Measurements from ENCODE around the gene ARHGEF10L.

The ARHGEF10L gene

DNA sequence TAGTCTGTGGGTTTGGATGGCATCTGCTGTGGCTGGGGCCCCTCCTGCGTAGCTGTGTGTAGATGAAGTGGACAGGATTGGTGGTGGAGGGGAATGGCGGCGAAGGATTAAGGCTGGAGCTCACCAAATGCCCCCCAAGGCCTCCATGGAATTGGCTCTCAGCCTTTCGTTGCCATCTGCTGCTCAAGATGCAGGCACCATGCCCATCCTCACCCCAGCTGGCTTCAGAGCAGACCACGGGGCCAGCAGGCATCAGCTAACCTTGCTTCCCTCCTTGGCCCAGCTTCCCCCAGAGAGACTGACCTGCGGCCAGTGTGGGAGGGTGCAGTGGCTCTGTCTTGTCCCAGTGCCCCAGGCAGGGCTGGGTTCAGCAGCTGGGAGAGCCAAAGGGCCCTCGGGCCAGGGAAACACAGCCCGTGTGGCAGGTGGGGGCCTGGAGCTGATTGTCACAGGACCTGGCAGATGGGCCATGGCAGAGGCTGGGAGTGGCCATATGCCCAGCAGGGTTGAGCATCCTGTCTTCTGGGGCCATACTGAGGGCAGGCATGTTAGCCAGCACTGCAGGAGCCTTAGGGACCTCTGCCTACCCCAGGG, 148.8 kb downstream of the ARHGEF10L start:
- Histone ChIP-seq H3K36me3 (ENCODE audit: control insufficient read depth, low read length) (no peaks in the 10 kb centered on the region), H3K4me2 (ENCODE audit: low read length) (no peak overlapping the region), H3K9me2 (replicated peaks; ENCODE audit: control insufficient read depth, low read length) (no peaks in the 10 kb centered on the region), H3K4me3 (ENCODE audit: low read length) (no peak overlapping the region), H3K27ac (ENCODE audit: low read depth, low read length) (no peak overlapping the region), H4K20me1 (ENCODE audit: control insufficient read depth, insufficient read depth, low read depth, low read length) (no peaks in the 10 kb centered on the region), H3K79me2 (ENCODE audit: control insufficient read depth, low read length) (no peaks in the 10 kb centered on the region), H3K27me3 (ENCODE audit: control insufficient read depth, low read length) (no peaks in the 10 kb centered on the region), H3F3A (ENCODE audit: control insufficient read depth, insufficient read depth) (no peaks in the 10 kb centered on the region), H3K4me1 (ENCODE audit: control insufficient read depth, low read length) (no peaks in the 10 kb centered on the region), H3K9me3 (ENCODE audit: control insufficient read depth, insufficient read depth, low read length) (0 out of 2 replicates have a peak, but pooled peaks cover 4% of the 10 kb centered on the region)
- no peak for TF ChIP-seq EZH2phosphoT487 (IDR thresholded peaks at IDR 0.05; ENCODE audit: borderline replicate concordance, low read length)
- TF ChIP-seq, protein P1, sequence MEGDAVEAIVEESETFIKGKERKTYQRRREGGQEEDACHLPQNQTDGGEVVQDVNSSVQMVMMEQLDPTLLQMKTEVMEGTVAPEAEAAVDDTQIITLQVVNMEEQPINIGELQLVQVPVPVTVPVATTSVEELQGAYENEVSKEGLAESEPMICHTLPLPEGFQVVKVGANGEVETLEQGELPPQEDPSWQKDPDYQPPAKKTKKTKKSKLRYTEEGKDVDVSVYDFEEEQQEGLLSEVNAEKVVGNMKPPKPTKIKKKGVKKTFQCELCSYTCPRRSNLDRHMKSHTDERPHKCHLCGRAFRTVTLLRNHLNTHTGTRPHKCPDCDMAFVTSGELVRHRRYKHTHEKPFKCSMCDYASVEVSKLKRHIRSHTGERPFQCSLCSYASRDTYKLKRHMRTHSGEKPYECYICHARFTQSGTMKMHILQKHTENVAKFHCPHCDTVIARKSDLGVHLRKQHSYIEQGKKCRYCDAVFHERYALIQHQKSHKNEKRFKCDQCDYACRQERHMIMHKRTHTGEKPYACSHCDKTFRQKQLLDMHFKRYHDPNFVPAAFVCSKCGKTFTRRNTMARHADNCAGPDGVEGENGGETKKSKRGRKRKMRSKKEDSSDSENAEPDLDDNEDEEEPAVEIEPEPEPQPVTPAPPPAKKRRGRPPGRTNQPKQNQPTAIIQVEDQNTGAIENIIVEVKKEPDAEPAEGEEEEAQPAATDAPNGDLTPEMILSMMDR (IDR thresholded peaks at IDR 0.05; ENCODE audit: low read depth, low read length, poor library complexity, severe bottlenecking): no peak

DNA sequence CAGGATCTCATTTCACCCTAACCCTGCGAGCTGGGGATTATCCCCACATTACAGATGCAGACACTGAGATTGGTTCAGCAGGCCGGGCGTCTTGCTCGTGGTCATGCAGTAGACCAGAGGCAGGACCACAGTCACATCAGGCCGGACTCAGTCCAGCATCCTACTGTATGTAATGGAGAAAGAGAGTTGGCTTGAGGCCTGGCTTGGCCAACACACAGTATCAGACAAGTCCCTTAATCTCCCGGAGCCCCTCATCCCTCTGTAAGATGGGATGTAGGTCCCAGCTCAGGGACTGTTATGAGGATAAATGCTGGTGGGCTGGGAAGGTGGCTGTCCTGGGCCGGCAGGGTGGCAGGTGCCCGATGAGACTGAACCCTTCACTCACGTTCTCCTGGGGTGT, 149.5 kb downstream of the ARHGEF10L start:
- Histone ChIP-seq H3K9me2 (replicated peaks; ENCODE audit: control insufficient read depth, low read length) (no peaks in the 10 kb centered on the region), H3K36me3 (ENCODE audit: control insufficient read depth, low read length) (no peaks in the 10 kb centered on the region), H3K79me2 (ENCODE audit: control insufficient read depth, low read length) (no peaks in the 10 kb centered on the region), H3K27ac (ENCODE audit: low read depth, low read length) (no peak overlapping the region), H3K4me2 (ENCODE audit: low read length) (no peak overlapping the region), H3K4me3 (ENCODE audit: low read length) (no peak overlapping the region), H3K9me3 (ENCODE audit: control insufficient read depth, insufficient read depth, low read length) (0 out of 2 replicates have a peak, but pooled peaks cover 4% of the 10 kb centered on the region), H4K20me1 (ENCODE audit: control insufficient read depth, insufficient read depth, low read depth, low read length) (no peaks in the 10 kb centered on the region), H3K27me3 (ENCODE audit: control insufficient read depth, low read length) (no peaks in the 10 kb centered on the region), H3F3A (ENCODE audit: control insufficient read depth, insufficient read depth) (no peaks in the 10 kb centered on the region), H3K4me1 (ENCODE audit: control insufficient read depth, low read length) (no peaks in the 10 kb centered on the region)
- TF ChIP-seq EZH2phosphoT487 (IDR thresholded peaks at IDR 0.05; ENCODE audit: borderline replicate concordance, low read length): no peak
- TF ChIP-seq, protein P1 (IDR thresholded peaks at IDR 0.05; ENCODE audit: low read depth, low read length, poor library complexity, severe bottlenecking): no peak

DNA sequence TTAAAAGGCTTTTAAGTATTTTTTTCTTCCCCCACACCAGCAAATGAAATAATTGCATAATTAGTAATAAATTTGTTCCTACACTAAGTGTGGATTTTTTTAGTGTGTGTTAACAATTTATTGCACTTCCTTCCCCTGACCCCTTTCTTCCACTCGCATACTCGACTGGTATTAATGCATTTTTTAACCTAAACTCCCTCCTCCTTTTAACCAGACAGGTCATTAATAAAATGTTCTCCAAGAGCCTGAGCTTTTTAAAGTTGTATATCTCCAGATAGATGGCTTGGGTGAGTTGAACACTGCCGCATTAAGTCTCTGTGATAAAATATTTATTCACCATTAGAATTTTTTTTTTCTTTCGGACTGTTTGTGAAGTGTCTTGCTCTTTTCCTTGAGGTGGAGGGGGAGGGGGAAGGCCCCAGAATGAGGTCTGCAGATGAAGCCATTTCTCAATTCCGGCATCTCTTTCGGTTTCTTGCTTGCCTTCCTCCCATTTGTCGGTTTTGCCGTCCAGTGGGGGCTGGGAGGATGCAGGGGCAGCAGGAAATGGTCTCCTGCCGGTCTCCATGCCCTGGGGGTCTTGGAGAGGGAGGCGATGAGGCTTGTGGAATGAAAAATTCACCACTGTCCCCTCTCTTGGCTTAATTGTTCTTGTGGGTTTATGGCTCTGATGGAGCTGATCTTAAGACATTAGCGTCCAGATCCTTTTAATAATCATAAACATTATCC, 151.6 kb downstream of the ARHGEF10L start:
- H3K27me3 ChIP-seq (ENCODE audit: control insufficient read depth, low read length): no peaks in the 10 kb centered on the region

More for the DNA sequence above, 151.6 kb downstream of the ARHGEF10L start:
- Histone ChIP-seq H3K27ac (ENCODE audit: low read depth, low read length) (no peak overlapping the region), H3K4me3 (ENCODE audit: low read length) (no peak overlapping the region), H3K36me3 (ENCODE audit: control insufficient read depth, low read length) (no peaks in the 10 kb centered on the region), H3F3A (ENCODE audit: control insufficient read depth, insufficient read depth) (no peaks in the 10 kb centered on the region), H4K20me1 (ENCODE audit: control insufficient read depth, insufficient read depth, low read depth, low read length) (no peaks in the 10 kb centered on the region), H3K9me3 (ENCODE audit: control insufficient read depth, insufficient read depth, low read length) (0 out of 2 replicates have a peak, but pooled peaks cover 4% of the 10 kb centered on the region), H3K4me2 (ENCODE audit: low read length) (no peak overlapping the region), H3K9me2 (replicated peaks; ENCODE audit: control insufficient read depth, low read length) (no peaks in the 10 kb centered on the region), H3K4me1 (ENCODE audit: control insufficient read depth, low read length) (no peaks in the 10 kb centered on the region), H3K79me2 (ENCODE audit: control insufficient read depth, low read length) (no peaks in the 10 kb centered on the region)
- TF ChIP-seq, protein P1 (IDR thresholded peaks at IDR 0.05; ENCODE audit: low read depth, low read length, poor library complexity, severe bottlenecking): no peak
- TF ChIP-seq EZH2phosphoT487 (IDR thresholded peaks at IDR 0.05; ENCODE audit: borderline replicate concordance, low read length): no peak

All from DOHH2 (cell line).